GM21367 (cell line): ENCODE data around the gene KMT2E.
"Not testable (repeated sequence)": the region's sequence is repeated elsewhere in the genome, so short reads cannot be mapped to it uniquely, and the experiment has no call there.

Source experiments
- ATAC-seq: cut with Tn5 transposase; IDR thresholded peaks from one replicate; pipeline ENCODE4 v1.9.1; 2021; ENCODE audit not compliant: unreplicated experiment

Gene KMT2E

GRCh38 chr7:104981672-104982037 is 32.4 kb upstream of the KMT2E start:
- ATAC-seq: no peak

GRCh38 chr7:104982308-104983075 is 31.5 kb upstream of the KMT2E start:
- no peak for ATAC-seq

- no peak for ATAC-seq
These were observed 30.9 kb upstream of the KMT2E start for GRCh38 chr7:104983076-104983577.

GRCh38 chr7:104983578-104984539 is 30.1 kb upstream of the KMT2E start:
- peak; percentile 86 for ATAC-seq

- no peak for ATAC-seq
These were observed 29.3 kb upstream of the KMT2E start for GRCh38 chr7:104984585-104985258.

- ATAC-seq: no peak
These were observed 28.8 kb upstream of the KMT2E start for GRCh38 chr7:104985259-104985617.

GRCh38 chr7:104986628-104987259 is 27.3 kb upstream of the KMT2E start:
- ATAC-seq: no peak

- ATAC-seq: not testable (repeated sequence)
These were observed 26.6 kb upstream of the KMT2E start for GRCh38 chr7:104987403-104987802.

- ATAC-seq: no peak
These were observed 23.0 kb upstream of the KMT2E start for GRCh38 chr7:104990983-104991382.

GRCh38 chr7:104992306-104992705 is 21.7 kb upstream of the KMT2E start:
- no peak for ATAC-seq

GRCh38 chr7:104993217-104993862 is 20.7 kb upstream of the KMT2E start:
- ATAC-seq: no peak

- no peak for ATAC-seq
These were observed 15.8 kb upstream of the KMT2E start for GRCh38 chr7:104998040-104998752.

GRCh38 chr7:105000200-105000599 is 13.8 kb upstream of the KMT2E start:
- ATAC-seq: no peak

- no peak for ATAC-seq
These were observed 13.1 kb upstream of the KMT2E start for GRCh38 chr7:105000927-105001336.

- no peak for ATAC-seq
These were observed 12.3 kb upstream of the KMT2E start for GRCh38 chr7:105001652-105002184.

GRCh38 chr7:105003275-105003674 is 10.7 kb upstream of the KMT2E start:
- no peak for ATAC-seq

GRCh38 chr7:105003872-105004510 is 10.0 kb upstream of the KMT2E start:
- ATAC-seq: no peak

GRCh38 chr7:105005006-105005405 is 9.0 kb upstream of the KMT2E start:
- not testable (repeated sequence) for ATAC-seq

GRCh38 chr7:105005486-105005885 is 8.5 kb upstream of the KMT2E start:
- not testable (repeated sequence) for ATAC-seq
